Muscle of leg (tissue), 11 donors: ENCODE data around the gene MYH10. TPM values are rescaled to one million over a fixed set of nuclear protein-coding genes. Genes with fewer than 3 reads are reported as not detected.
A peak's percentile ranks its signal among the peaks of the same experiment; 100 is the strongest.

Experiments used
- DNase-seq: peaks from one replicate; pipeline ENCODE4 v3.0.0; 2013
- H3K27ac ChIP-seq: one replicate; pipeline ENCODE4 v1.5.1; 2013; ENCODE audit warnings: mild to moderate bottlenecking, low read length, control low read depth
- H3K27me3 ChIP-seq: one replicate; pipeline ENCODE4 v1.6.1; 2013; ENCODE audit warnings: low read length; ENCODE audit not compliant: control insufficient read depth, insufficient read depth
- H3K36me3 ChIP-seq: one replicate; pipeline ENCODE4 v1.6.1; 2013; ENCODE audit warnings: low read length; ENCODE audit not compliant: control insufficient read depth, insufficient read depth
- H3K4me1 ChIP-seq: one replicate; pipeline ENCODE4 v1.6.1; 2013; ENCODE audit warnings: low read length; ENCODE audit not compliant: control insufficient read depth, insufficient read depth
- H3K4me3 ChIP-seq: one replicate; pipeline ENCODE4 v1.5.1; 2013; ENCODE audit warnings: low read length, control low read depth
- H3K9me3 ChIP-seq: replicated peaks from 2 replicates; pipeline ENCODE4 v1.6.1; 2013; ENCODE audit warnings: low read depth, low read length; ENCODE audit not compliant: control insufficient read depth
- WGBS: methylation state at CpG from one replicate; pipeline ENCODE4 v1.1.5; 2013; ENCODE audit warnings: missing lambda C conversion rate; ENCODE audit not compliant: insufficient coverage; 5-methylcytosine and 5-hydroxymethylcytosine counted together
- polyA plus RNA-seq, 8 donors: library from polyadenylated mRNA; unstranded; fragments of 120-200 nt; gene quantifications; one replicate each; pipeline versions ENCODE4 v1.2.1 to v1.2.3, GENCODE V29; 2013; ENCODE audit warnings: inconsistent platforms in 1 of 8, low replicate concordance in 1 of 8; ENCODE audit not compliant: insufficient read length in 8 of 8, insufficient read depth in 1 of 8
- total RNA-seq: library from RNA; stranded (reverse); fragments of 120-200 nt; gene quantifications from one replicate; pipeline ENCODE4 v1.2.4, GENCODE V29; 2013

Gene MYH10
- total and polyA plus RNA-seq, 9 donors, result 44.2 to 92.6 (median 72.6) TPM

DNA sequence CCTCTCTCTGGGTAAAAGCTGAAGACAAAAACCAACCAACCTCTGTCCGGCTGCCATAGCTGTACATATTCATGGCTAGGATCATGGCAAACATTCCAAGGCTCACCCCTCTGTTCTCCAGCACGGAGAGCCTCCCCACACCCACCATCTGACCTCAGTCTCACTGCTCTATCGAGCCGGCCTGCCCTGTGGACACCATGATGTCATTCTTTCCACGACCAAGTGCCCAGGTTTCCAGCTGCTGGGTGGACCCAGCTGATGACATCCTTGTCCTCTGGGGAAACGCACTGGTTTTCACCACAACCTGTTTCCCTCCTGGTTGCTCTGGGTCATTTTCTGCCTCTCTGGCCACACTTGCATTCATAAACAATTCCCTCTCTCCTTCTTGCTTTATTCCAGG lies 127.2 kb downstream of the MYH10 start:
- Histone ChIP-seq H3K9me3 (no peaks in the 10 kb centered on the region), H3K4me3 (no peak overlapping the region), H3K4me1 (peaks cover 20% of the 10 kb centered on the region), H3K27ac (peak overlapping the region; percentile 80), H3K27me3 (no peaks in the 10 kb centered on the region), H3K36me3 (peaks cover 62% of the 10 kb centered on the region)
- DNase-seq, result peak; percentile 91
- WGBS, result 28% methylated on average over 6 of the region's 6 CpGs

DNA sequence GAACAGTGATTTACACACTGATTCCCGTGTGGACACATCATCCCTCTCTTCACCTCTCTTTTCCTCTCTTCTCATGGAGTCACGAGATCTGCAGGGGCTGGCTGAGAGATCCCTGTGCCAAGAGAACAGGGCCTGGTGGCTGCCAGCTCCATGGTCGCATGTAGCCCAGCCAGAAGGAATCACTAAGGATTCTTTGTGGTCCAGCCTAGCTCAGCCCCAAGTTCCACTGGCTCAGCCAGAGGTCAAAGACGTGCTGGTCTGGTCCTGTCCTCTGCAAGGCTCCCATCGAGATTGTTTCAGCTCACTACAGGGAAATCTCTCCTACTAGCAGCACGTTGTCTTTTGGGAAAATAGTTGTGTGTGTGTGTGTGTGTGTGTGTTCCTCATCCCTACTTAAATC lies 128.4 kb downstream of the MYH10 start:
- WGBS, result 50% methylated on average over 3 of the region's 6 CpGs
- Histone ChIP-seq H3K27me3 (no peaks in the 10 kb centered on the region), H3K27ac (peak overlapping the region; percentile 38), H3K4me1 (peaks cover 20% of the 10 kb centered on the region), H3K36me3 (peaks cover 52% of the 10 kb centered on the region), H3K4me3 (no peak overlapping the region), H3K9me3 (no peaks in the 10 kb centered on the region)
- peak; percentile 46 for DNase-seq

GRCh38 chr17:8500609-8501008 lies 129.9 kb downstream of the MYH10 start:
- no peak overlapping the region for H3K27ac ChIP-seq
- WGBS, result 90% methylated on average over 5 of the region's 8 CpGs
- no peaks in the 10 kb centered on the region for H3K9me3 ChIP-seq
- H3K4me1 ChIP-seq, result peaks cover 20% of the 10 kb centered on the region
- no peak for DNase-seq
- no peak overlapping the region for H3K4me3 ChIP-seq
- no peaks in the 10 kb centered on the region for H3K27me3 ChIP-seq
- peaks cover 61% of the 10 kb centered on the region for H3K36me3 ChIP-seq

DNA sequence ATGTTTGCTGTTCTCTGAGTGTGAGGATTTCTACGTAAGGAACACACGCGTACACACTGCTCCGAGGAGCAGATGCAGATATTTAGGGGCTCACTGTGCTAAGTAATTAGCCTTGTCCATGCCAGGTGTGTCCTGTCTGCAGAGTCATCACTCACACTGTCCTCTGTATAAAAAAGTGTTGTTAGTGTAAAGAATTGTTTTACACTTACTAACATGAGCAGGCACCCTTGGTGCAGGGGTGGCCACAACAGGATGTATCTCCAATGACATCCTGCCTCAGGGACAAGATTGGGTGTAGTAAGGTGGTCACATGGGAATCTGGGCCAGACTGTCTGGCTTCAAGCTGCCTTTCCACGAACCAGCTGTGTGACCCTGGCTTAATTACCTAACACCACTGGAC lies 130.9 kb downstream of the MYH10 start:
- Histone ChIP-seq H3K27me3 (no peaks in the 10 kb centered on the region), H3K4me3 (no peak overlapping the region), H3K4me1 (peaks cover 16% of the 10 kb centered on the region), H3K27ac (no peak overlapping the region), H3K9me3 (no peaks in the 10 kb centered on the region), H3K36me3 (peaks cover 63% of the 10 kb centered on the region)
- DNase-seq, result no peak
- 90% methylated on average over 5 of the region's 5 CpGs for WGBS

GRCh38 chr17:8499171-8499570 lies 131.4 kb downstream of the MYH10 start:
- WGBS, result 89% methylated on average over 8 of the region's 9 CpGs
- Histone ChIP-seq H3K9me3 (no peaks in the 10 kb centered on the region), H3K36me3 (peaks cover 62% of the 10 kb centered on the region), H3K4me1 (peaks cover 16% of the 10 kb centered on the region), H3K27ac (no peak overlapping the region), H3K27me3 (no peaks in the 10 kb centered on the region), H3K4me3 (no peak overlapping the region)
- no peak for DNase-seq

- WGBS, result no CpG with 5 or more reads among the region's 13 CpGs
- no peak overlapping the region for H3K27ac ChIP-seq
- H3K4me1 ChIP-seq, result no peaks in the 10 kb centered on the region
- H3K4me3 ChIP-seq, result no peak overlapping the region
- DNase-seq, result no peak
- peaks cover 77% of the 10 kb centered on the region for H3K36me3 ChIP-seq
- H3K9me3 ChIP-seq, result no peaks in the 10 kb centered on the region
- H3K27me3 ChIP-seq, result no peaks in the 10 kb centered on the region
These were observed 134.4 kb downstream of the MYH10 start for GRCh38 chr17:8496081-8496480.

DNA sequence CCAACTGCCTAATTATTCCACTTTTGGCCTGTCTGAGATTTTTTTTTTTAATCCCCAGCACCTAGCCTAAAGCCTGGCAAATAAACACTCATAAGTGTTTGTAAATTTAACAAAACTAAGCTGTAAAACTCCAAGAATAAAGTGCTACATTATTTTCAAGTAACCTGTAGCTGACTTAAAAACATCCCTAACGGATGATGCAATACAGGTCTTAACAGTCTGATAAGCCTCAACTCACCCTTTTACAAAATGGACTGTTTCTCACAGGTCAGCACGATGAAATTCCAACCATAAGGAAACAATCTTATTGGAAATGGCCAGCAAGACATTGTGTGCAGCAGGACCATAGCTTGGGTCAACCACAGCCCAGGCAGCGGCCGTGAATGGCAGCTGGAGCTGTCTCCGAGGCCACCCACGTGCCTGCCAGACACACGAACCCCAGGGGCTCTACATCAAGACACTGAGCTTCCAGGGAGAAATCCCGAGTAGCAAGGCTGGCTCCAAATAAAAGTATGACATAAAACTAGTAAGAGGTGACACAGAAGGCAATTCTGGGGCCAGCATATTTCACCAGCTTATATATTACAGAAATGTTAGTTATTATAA lies 135.9 kb downstream of the MYH10 start:
- no peak for DNase-seq
- Histone ChIP-seq H3K4me1 (no peaks in the 10 kb centered on the region), H3K36me3 (peaks cover 78% of the 10 kb centered on the region), H3K27me3 (no peaks in the 10 kb centered on the region), H3K9me3 (no peaks in the 10 kb centered on the region), H3K4me3 (no peak overlapping the region), H3K27ac (no peak overlapping the region)
- WGBS, result 88% methylated on average over 7 of the region's 8 CpGs

DNA sequence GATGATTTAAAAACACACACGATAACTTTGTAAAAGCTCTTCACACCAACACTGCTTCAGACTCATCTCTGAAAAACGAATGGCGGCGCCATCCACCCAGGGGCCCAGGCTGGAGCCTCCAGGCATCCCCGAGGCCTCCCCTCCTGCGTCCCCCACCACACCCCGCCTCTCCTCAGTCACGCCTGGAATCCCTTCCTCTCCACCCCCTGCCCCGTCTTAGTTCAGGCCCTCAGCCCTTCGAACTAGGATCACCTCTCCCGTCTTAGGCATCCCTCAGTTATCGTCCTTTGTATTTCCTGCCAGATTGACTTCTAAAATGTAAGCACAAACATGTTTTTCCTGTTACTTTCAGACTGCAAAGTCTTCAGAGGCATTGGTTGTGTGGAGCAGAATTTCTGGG lies 136.5 kb downstream of the MYH10 start:
- Histone ChIP-seq H3K27ac (no peak overlapping the region), H3K36me3 (peaks cover 72% of the 10 kb centered on the region), H3K4me3 (no peak overlapping the region), H3K27me3 (no peaks in the 10 kb centered on the region), H3K9me3 (no peaks in the 10 kb centered on the region), H3K4me1 (no peaks in the 10 kb centered on the region)
- DNase-seq, result no peak
- WGBS, result 83% methylated on average over 9 of the region's 12 CpGs

GRCh38 chr17:8492121-8492520 lies 138.4 kb downstream of the MYH10 start:
- H3K36me3 ChIP-seq, result peaks cover 79% of the 10 kb centered on the region
- no peaks in the 10 kb centered on the region for H3K9me3 ChIP-seq
- H3K27me3 ChIP-seq, result no peaks in the 10 kb centered on the region
- no peak overlapping the region for H3K4me3 ChIP-seq
- 94% methylated on average over 9 of the region's 17 CpGs for WGBS
- no peaks in the 10 kb centered on the region for H3K4me1 ChIP-seq
- DNase-seq, result no peak
- H3K27ac ChIP-seq, result no peak overlapping the region

GRCh38 chr17:8490256-8491023 lies 140.1 kb downstream of the MYH10 start:
- WGBS, result 86% methylated on average over 15 of the region's 17 CpGs
- no peaks in the 10 kb centered on the region for H3K4me1 ChIP-seq
- no peak for DNase-seq
- H3K27me3 ChIP-seq, result no peaks in the 10 kb centered on the region
- H3K27ac ChIP-seq, result no peak overlapping the region
- peaks cover 2% of the 10 kb centered on the region for H3K9me3 ChIP-seq
- peaks cover 76% of the 10 kb centered on the region for H3K36me3 ChIP-seq
- no peak overlapping the region for H3K4me3 ChIP-seq
